Liver (tissue), 3 donors: ENCODE measurements around the gene TMEM123.

Experiments used
- ATF3 ChIP-seq: IDR thresholded peaks from 2 replicates; pipeline ENCODE4 v1.6.1; 2016; ENCODE audit warnings: antibody characterized with exemption
- CTCF ChIP-seq: fragments of 150-350 bp; IDR thresholded peaks from 2 replicates; pipeline ENCODE4 v1.5.1; 2017; ENCODE audit warnings: improper control_type of control experiment, low read depth, low read length; ENCODE audit not compliant: missing input control
- EGR1 ChIP-seq, 2 donors: IDR thresholded peaks; 2 replicates each; pipeline ENCODE4 v1.6.1; 2016 to 2018; ENCODE audit warnings: antibody characterized with exemption in 2 of 2, low read depth in 2 of 2
- FOXA1 ChIP-seq: IDR thresholded peaks from 2 replicates; pipeline ENCODE4 v1.6.1; 2016; ENCODE audit warnings: antibody characterized with exemption
- GABPA ChIP-seq, 2 donors: IDR thresholded peaks in 1 of 2; conservative IDR thresholded peaks in 1 of 2; 2 replicates each; pipeline ENCODE4 v1.6.1; 2016; ENCODE audit warnings: antibody characterized with exemption in 2 of 2, mild to moderate bottlenecking in 1 of 2, moderate library complexity in 1 of 2
- MAX ChIP-seq: IDR thresholded peaks from 2 replicates; pipeline ENCODE4 v1.6.1; 2016; ENCODE audit warnings: antibody characterized with exemption
- REST ChIP-seq: IDR thresholded peaks from 2 replicates; pipeline ENCODE4 v1.6.1; 2016; ENCODE audit warnings: antibody characterized with exemption, mild to moderate bottlenecking
- RXRA ChIP-seq, 2 donors: IDR thresholded peaks; 2 replicates each; pipeline ENCODE4 v1.6.1; 2017 to 2018; ENCODE audit warnings: antibody characterized with exemption in 2 of 2, mild to moderate bottlenecking in 1 of 2
- SP1 ChIP-seq: IDR thresholded peaks from 2 replicates; pipeline ENCODE4 v1.6.1; 2018; ENCODE audit warnings: antibody characterized with exemption, mild to moderate bottlenecking
- TAF1 ChIP-seq: conservative IDR thresholded peaks from 2 replicates; pipeline ENCODE4 v1.6.1; 2016; ENCODE audit warnings: antibody characterized with exemption, mild to moderate bottlenecking
- YY1 ChIP-seq: IDR thresholded peaks from 2 replicates; pipeline ENCODE4 v1.6.1; 2016; ENCODE audit warnings: antibody characterized with exemption, mild to moderate bottlenecking
- ZBTB33 ChIP-seq: IDR thresholded peaks from 2 replicates; pipeline ENCODE4 v1.6.1; 2016; ENCODE audit warnings: antibody characterized with exemption
- donor health status: healthy.
- donor health status: healthy.

GRCh38 chr11:102464037-102464436 is 11.5 kb upstream of the TMEM123 start:
- no peak for TF ChIP-seq SP1
- no peak for TF ChIP-seq CTCF
- TF ChIP-seq EGR1 (IDR thresholded peaks at IDR 0.05; ENCODE audit: low read depth in 2 of 2): no peak
- TF ChIP-seq ZBTB33: no peak
- no peak for TF ChIP-seq MAX
- no peak for TF ChIP-seq YY1
- no peak for TF ChIP-seq FOXA1
- TF ChIP-seq ATF3: no peak
- no peak for TF ChIP-seq REST
- TF ChIP-seq TAF1: no peak
- no peak for TF ChIP-seq GABPA (IDR thresholded peaks at IDR 0.05 in 1 of 2, conservative IDR thresholded peaks at IDR 0.05 in 1 of 2)
- TF ChIP-seq RXRA (IDR thresholded peaks at IDR 0.05): no peak
